Measurements from ENCODE around the gene ELOB. TPM values are rescaled to one million over a fixed set of nuclear protein-coding genes. Genes with fewer than 3 reads are reported as not detected.

ELOB gene
- polyA plus RNA-seq, 1 of the 3 experiments (the other 2 are of a cell fraction): 329 TPM

- Histone ChIP-seq H3K9me2 (no peaks in the 10 kb centered on the region), H3K79me2 (ENCODE audit: insufficient read depth) (peaks cover 47% of the 10 kb centered on the region), H3K9me3 (no peaks in the 10 kb centered on the region), H3K4me2 (peak overlapping the region; percentile 97), H4K20me1 (ENCODE audit: insufficient read depth) (peaks cover 8% of the 10 kb centered on the region), H3F3A (replicated peaks; ENCODE audit: insufficient read depth) (no peaks in the 10 kb centered on the region), H3K4me1 (ENCODE audit: control insufficient read depth in 1 of 2, insufficient read depth in 2 of 2, low read depth in 1 of 2, low read length in 1 of 2) (peaks cover 11 to 25% of the 10 kb centered on the region in 2 experiments; a peak in 2 of 4 replicates), H3K27me3 (ENCODE audit: insufficient read depth) (no peaks in the 10 kb centered on the region), H3K9ac (peak overlapping the region; percentile 100), H3K36me3 (replicated peaks in 1 of 2; ENCODE audit: control insufficient read depth in 1 of 2, insufficient read depth in 2 of 2, low read length in 1 of 2) (peaks cover 8 to 18% of the 10 kb centered on the region in 2 experiments), H2AFZ (ENCODE audit: low read depth) (no peak overlapping the region), H3K27ac (ENCODE audit: low read depth in 2 of 2, low read length in 1 of 2) (peak overlapping the region; percentile 94 to 97), H3K4me3 (ENCODE audit: low read depth in 2 of 2, low read length in 1 of 2) (peak overlapping the region; percentile 88 to 91)
- 44% methylated on average over 16 of the region's 27 CpGs for WGBS (ENCODE audit: low lambda C conversion rate)
- CTCF ChIA-PET: interaction anchor here (0.9 to 2.2 kb wide), 5 partner anchors 13 to 149 kb away, joined by 3 to 11 read pairs (median 4); no protein-coding TSS in a partner anchor
- DNase-seq: peak; percentile 59
- POLR2A ChIA-PET: interaction anchor here (0.5 to 2.1 kb wide), 5 partner anchors 13 to 132 kb away, joined by 3 to 6 read pairs (median 4); no protein-coding TSS in a partner anchor
- TF ChIP-seq GABPA (IDR thresholded peaks at IDR 0.05; ENCODE audit: low read depth): no peak
- 0 out of 2 replicates have a peak, but pooled peaks have one; percentile 27 for TF ChIP-seq POLR2AphosphoS5 (IDR thresholded peaks at IDR 0.05; ENCODE audit: low read depth, low read length)
These were observed 986 bp upstream of the ELOB start for GRCh38 chr16:2777903-2778629.

GRCh38 chr16:2776500-2777139, 460 bp downstream of the ELOB start:
- peaks cover 51% of the 10 kb centered on the region for H3K79me2 ChIP-seq (ENCODE audit: insufficient read depth)
- H3K9me3 ChIP-seq: no peaks in the 10 kb centered on the region
- H2AFZ ChIP-seq (ENCODE audit: low read depth): no peak overlapping the region
- CTCF ChIA-PET: interaction anchor here (0.9 to 1.1 kb wide), 5 partner anchors 8 to 92 kb away, joined by 3 to 4 read pairs (median 3); no protein-coding TSS in a partner anchor
- peak overlapping the region; percentile 77 for H3K4me2 ChIP-seq
- peaks cover 10 to 24% of the 10 kb centered on the region in 2 experiments for H3K36me3 ChIP-seq (replicated peaks in 1 of 2; ENCODE audit: control insufficient read depth in 1 of 2, insufficient read depth in 2 of 2, low read length in 1 of 2)
- WGBS (ENCODE audit: low lambda C conversion rate): 2% methylated on average over 20 of the region's 72 CpGs
- peak overlapping the region; percentile 50 to 71; a peak in 3 of 4 replicates for H3K27ac ChIP-seq (ENCODE audit: low read depth in 2 of 2, low read length in 1 of 2)
- H3F3A ChIP-seq (replicated peaks; ENCODE audit: insufficient read depth): peaks cover 5% of the 10 kb centered on the region
- peak overlapping the region; percentile 87 for H3K9ac ChIP-seq
- no peak for DNase-seq
- H3K4me3 ChIP-seq (ENCODE audit: low read depth in 2 of 2, low read length in 1 of 2): peak overlapping the region; percentile 83 to 88
- H3K27me3 ChIP-seq (ENCODE audit: insufficient read depth): no peaks in the 10 kb centered on the region
- POLR2A ChIA-PET: interaction anchor here (0.6 to 2.1 kb wide), 7 partner anchors 15 to 138 kb away, joined by 3 to 10 read pairs (median 5); partner anchors contain the start of gene SRRM2
- peaks cover 11 to 25% of the 10 kb centered on the region in 2 experiments; a peak in 2 of 4 replicates for H3K4me1 ChIP-seq (ENCODE audit: control insufficient read depth in 1 of 2, insufficient read depth in 2 of 2, low read depth in 1 of 2, low read length in 1 of 2)
- peaks cover 19% of the 10 kb centered on the region for H4K20me1 ChIP-seq (ENCODE audit: insufficient read depth)
- no peaks in the 10 kb centered on the region for H3K9me2 ChIP-seq
- no peak for TF ChIP-seq MXI1 (IDR thresholded peaks at IDR 0.05; ENCODE audit: low read depth, low read length)
- no peak for TF ChIP-seq CHD2 (IDR thresholded peaks at IDR 0.05; ENCODE audit: low read length, partially characterized antibody)
- no peak for TF ChIP-seq RCOR1 (IDR thresholded peaks at IDR 0.05; ENCODE audit: low read length)
- TF ChIP-seq TAF1 (IDR thresholded peaks at IDR 0.05; ENCODE audit: borderline replicate concordance, low read depth, low read length): no peak
- no peak for TF ChIP-seq CTCF (IDR thresholded peaks at IDR 0.05)
- no peak for TF ChIP-seq RXRA (IDR thresholded peaks at IDR 0.05; ENCODE audit: borderline replicate concordance, low read depth)
- no peak for TF ChIP-seq YY1 (IDR thresholded peaks at IDR 0.05; ENCODE audit: low read depth)
- no peak for TF ChIP-seq REST (IDR thresholded peaks at IDR 0.05; ENCODE audit: low read depth, low read length)
- no peak for TF ChIP-seq POLR2AphosphoS5 (IDR thresholded peaks at IDR 0.05; ENCODE audit: low read depth, low read length)
- no peak for TF ChIP-seq FOXJ3 (CRISPR knock-in tag; IDR thresholded peaks at IDR 0.05)
- no peak for TF ChIP-seq NFIC (IDR thresholded peaks at IDR 0.05; ENCODE audit: borderline replicate concordance)
- no peak for TF ChIP-seq MEF2A (IDR thresholded peaks at IDR 0.05; ENCODE audit: borderline replicate concordance, low read depth)
- no peak for TF ChIP-seq IRF3 (IDR thresholded peaks at IDR 0.05; ENCODE audit: low read depth, low read length)
- no peak for TF ChIP-seq SIN3A (IDR thresholded peaks at IDR 0.05; ENCODE audit: borderline replicate concordance, low read depth, low read length)
- no peak for TF ChIP-seq FOSL2 (IDR thresholded peaks at IDR 0.05; ENCODE audit: borderline replicate concordance, low read depth)
- no peak for TF ChIP-seq RAD21 (IDR thresholded peaks at IDR 0.05; ENCODE audit: low read length)
- no peak for TF ChIP-seq RFX5 (IDR thresholded peaks at IDR 0.05; ENCODE audit: low read length)
- TF ChIP-seq TEAD4 (IDR thresholded peaks at IDR 0.05; ENCODE audit: borderline replicate concordance, insufficient read depth): no peak

All from SK-N-SH (cell line).